HEK293 (cell line): ENCODE data around the gene ARMC8.

Experiments
- CTCF ChIP-seq: fragments of 450-650 bp; formaldehyde crosslinking; IDR thresholded peaks from 2 replicates; pipeline ENCODE4 v1.5.1; 2016; ENCODE audit warnings: missing biosample characterization, missing genetic modification characterization
- KLF1 ChIP-seq: fragments of 450-650 bp; formaldehyde crosslinking; IDR thresholded peaks from 2 replicates; pipeline ENCODE4 v1.5.1; 2016; ENCODE audit warnings: missing biosample characterization, missing genetic modification characterization
- MYNN ChIP-seq: fragments of 450-650 bp; formaldehyde crosslinking; IDR thresholded peaks from 2 replicates; pipeline ENCODE4 v1.5.1; 2016; ENCODE audit warnings: missing biosample characterization, missing genetic modification characterization, borderline replicate concordance
- ZNF214 ChIP-seq: fragments of 450-650 bp; formaldehyde crosslinking; IDR thresholded peaks from 2 replicates; pipeline ENCODE4 v1.5.1; 2017; ENCODE audit warnings: missing biosample characterization, mild to moderate bottlenecking, missing genetic modification characterization, borderline replicate concordance
- ZNF660 ChIP-seq: fragments of 450-650 bp; IDR thresholded peaks from 2 replicates; pipeline ENCODE4 v1.5.1; 2018; ENCODE audit warnings: missing biosample characterization, mild to moderate bottlenecking, missing genetic modification characterization
- ZNF785 ChIP-seq: fragments of 450-650 bp; formaldehyde crosslinking; IDR thresholded peaks from 2 replicates; pipeline ENCODE4 v1.5.1; 2016; ENCODE audit warnings: missing biosample characterization, missing genetic modification characterization

DNA sequence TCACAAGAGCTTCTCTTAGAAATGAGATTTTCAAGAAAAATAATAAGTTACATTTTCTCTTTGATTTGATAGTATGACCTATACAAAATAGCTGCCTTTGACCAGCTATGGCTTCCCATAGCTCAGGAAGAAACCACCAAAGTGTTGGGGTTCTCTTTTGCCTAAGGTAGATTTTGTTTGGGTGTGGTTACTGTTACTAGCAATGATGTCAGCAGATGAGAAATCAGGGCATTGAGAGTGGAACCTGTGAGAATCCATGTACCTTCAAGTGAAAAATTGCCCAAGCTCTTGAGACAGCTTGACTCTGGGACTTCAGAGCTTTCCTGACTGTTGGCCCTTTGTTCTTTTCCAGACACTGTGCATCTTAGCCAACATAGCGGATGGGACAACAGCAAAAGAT lies 97.0 kb downstream of the ARMC8 start:
- TF ChIP-seq MYNN (tag by site-specific recombination) (no peak), ZNF660 (no peak), CTCF (tag by site-specific recombination) (no peak), ZNF214 (tag by site-specific recombination) (no peak), ZNF785 (tag by site-specific recombination) (no peak), KLF1 (tag by site-specific recombination) (no peak)
